Cardiac muscle cell (in vitro differentiated cells and primary cell): Measurements from ENCODE around the gene ARMC7. TPM values are rescaled to one million over a fixed set of nuclear protein-coding genes. Genes with fewer than 3 reads are reported as not detected.

Source experiments
- DNase-seq, 2 donors: peaks; one replicate each; pipeline versions ENCODE4 v3.0.0 to v3.0.0-alpha.2; 2010 to 2017; ENCODE audit warnings: low read depth in 1 of 2, low spot score in 1 of 2
- H3K27ac ChIP-seq: fragments of 200-600 bp; sonication (generic); 2 replicates; pipeline ENCODE4 v1.5.1; 2016
- H3K27me3 ChIP-seq: fragments of 200-600 bp; sonication (generic); 2 replicates; pipeline ENCODE4 v1.6.0; 2016; ENCODE audit warnings: control low read depth
- H3K36me3 ChIP-seq: fragments of 200-600 bp; sonication (generic); 2 replicates; pipeline ENCODE4 v1.5.1; 2016; ENCODE audit warnings: control low read depth
- H3K4me1 ChIP-seq: fragments of 200-600 bp; sonication (generic); 2 replicates; pipeline ENCODE4 v1.8.1; 2017; ENCODE audit warnings: low read depth, mild to moderate bottlenecking, mixed run types
- H3K4me3 ChIP-seq: fragments of 200-600 bp; sonication (generic); 2 replicates; pipeline ENCODE4 v1.5.1; 2016; ENCODE audit warnings: mild to moderate bottlenecking
- H3K9me3 ChIP-seq: fragments of 200-600 bp; sonication (generic); 2 replicates; pipeline ENCODE4 v1.5.1; 2017; ENCODE audit warnings: low read depth, mild to moderate bottlenecking, control low read depth
- polyA plus RNA-seq: library from polyadenylated mRNA; unstranded; fragments of >200 nt; fragmentation: Nextera tagmentation; extraction: Ambion mirVana; gene quantifications from 2 replicates; pipeline ENCODE4 v1.2.1, GENCODE V29; 2016
- total RNA-seq: library from RNA; depleted of rRNA; stranded (reverse); fragments of >200 nt; gene quantifications from 2 replicates; pipeline ENCODE4 v1.2.3, GENCODE V29; 2016
- TF ChIP-seq, protein P1 (sequence below): IDR thresholded peaks from 2 replicates; pipeline ENCODE4 v1.5.1; 2012; ENCODE audit warnings: low read depth, mild to moderate bottlenecking, low read length

The ARMC7 gene
- total and polyA plus RNA-seq, 2 experiments from 2014 or later: 6.5 to 8.8 TPM

DNA sequence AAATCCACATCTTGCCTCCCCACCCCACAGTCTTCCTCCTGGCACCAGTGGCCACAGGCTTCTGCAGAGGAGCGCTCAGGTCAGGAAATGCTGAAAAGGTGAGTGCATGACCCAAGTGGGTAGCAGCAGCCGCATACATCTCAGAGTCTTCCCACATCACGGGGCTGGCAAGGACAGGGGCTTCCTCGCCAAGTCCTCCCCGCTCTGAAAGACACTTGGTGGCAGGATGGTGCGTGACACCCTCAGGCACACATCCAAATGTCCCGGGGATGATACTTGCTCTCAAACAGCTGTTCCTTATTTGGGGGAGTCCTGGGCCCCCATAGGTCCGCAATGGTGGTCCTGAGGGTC lies 30.8 kb upstream of the ARMC7 start:
- no peaks in the 10 kb centered on the region for H3K9me3 ChIP-seq
- TF ChIP-seq, protein P1, sequence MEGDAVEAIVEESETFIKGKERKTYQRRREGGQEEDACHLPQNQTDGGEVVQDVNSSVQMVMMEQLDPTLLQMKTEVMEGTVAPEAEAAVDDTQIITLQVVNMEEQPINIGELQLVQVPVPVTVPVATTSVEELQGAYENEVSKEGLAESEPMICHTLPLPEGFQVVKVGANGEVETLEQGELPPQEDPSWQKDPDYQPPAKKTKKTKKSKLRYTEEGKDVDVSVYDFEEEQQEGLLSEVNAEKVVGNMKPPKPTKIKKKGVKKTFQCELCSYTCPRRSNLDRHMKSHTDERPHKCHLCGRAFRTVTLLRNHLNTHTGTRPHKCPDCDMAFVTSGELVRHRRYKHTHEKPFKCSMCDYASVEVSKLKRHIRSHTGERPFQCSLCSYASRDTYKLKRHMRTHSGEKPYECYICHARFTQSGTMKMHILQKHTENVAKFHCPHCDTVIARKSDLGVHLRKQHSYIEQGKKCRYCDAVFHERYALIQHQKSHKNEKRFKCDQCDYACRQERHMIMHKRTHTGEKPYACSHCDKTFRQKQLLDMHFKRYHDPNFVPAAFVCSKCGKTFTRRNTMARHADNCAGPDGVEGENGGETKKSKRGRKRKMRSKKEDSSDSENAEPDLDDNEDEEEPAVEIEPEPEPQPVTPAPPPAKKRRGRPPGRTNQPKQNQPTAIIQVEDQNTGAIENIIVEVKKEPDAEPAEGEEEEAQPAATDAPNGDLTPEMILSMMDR: no peak
- DNase-seq: no peak
- no peaks in the 10 kb centered on the region for H3K27me3 ChIP-seq
- no peaks in the 10 kb centered on the region for H3K36me3 ChIP-seq
- no peak overlapping the region for H3K27ac ChIP-seq
- no peaks in the 10 kb centered on the region for H3K4me1 ChIP-seq
- no peak overlapping the region for H3K4me3 ChIP-seq

DNA sequence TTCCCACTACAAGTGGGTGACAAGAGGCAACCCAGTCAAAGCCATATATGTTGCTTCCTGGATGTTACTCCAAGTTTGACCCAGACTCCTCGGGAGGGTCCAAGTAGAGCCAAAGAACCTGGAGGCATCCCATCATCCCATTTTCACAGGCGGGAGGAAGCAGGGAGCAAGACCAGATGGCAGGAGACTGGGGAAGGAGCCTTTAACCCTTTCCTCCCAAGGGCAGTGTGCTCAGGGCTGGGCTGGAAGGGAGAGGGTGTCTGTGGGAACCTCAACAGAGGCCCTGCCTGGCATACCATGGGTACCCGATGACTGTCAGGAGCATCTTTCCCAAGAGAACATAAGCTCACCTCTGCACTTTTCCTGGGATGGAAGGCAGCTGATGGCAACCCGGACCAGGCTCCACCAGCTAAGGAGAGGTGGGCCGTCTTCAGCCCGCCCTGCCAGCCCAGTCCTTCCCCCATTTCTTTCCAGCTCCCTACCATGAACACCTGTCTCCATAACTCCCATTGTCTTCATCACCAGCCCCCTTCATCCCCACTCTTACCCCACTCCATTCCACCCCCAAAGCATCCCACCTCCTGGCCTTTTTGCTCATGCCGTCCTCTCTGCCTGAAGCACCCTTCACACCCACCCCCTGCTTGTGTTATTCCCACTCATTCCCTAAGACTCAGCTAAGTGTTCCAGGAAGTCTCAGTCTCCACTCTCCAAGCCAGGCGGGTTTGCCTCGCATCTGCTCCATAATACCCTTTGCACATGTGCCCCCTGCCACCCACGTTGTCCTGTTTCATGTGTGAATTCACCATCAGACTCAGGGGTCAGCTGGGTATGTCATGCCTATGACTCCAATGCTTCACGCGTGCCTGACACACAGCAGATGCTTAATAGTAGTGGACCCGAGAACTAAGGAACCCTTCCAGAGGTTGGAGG lies 27.9 kb upstream of the ARMC7 start:
- no peaks in the 10 kb centered on the region for H3K36me3 ChIP-seq
- H3K9me3 ChIP-seq: no peaks in the 10 kb centered on the region
- H3K4me1 ChIP-seq: no peaks in the 10 kb centered on the region
- no peak for DNase-seq
- no peaks in the 10 kb centered on the region for H3K27me3 ChIP-seq
- no peak overlapping the region for H3K4me3 ChIP-seq
- H3K27ac ChIP-seq: no peak overlapping the region
- TF ChIP-seq, protein P1: no peak

DNA sequence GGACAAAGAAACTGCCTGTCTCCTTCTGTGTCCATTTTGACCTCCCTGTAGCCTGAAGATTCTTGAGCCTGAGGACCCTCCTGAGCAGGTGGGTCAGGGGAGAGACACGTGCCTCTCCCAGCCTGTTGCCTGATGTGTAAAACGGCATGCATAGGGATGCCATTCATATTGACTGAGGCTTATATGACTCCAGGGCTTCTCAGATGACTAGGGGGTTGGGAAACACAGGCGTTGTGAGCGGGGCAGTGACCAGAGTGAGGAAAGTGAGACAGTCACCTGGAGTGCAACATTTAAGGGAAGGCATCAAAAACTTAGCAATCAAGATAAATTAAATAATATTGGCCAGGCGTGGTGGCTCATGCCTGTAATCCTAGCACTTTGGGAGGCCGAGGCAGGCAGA lies 27.1 kb upstream of the ARMC7 start:
- Histone ChIP-seq H3K9me3 (no peaks in the 10 kb centered on the region), H3K4me3 (no peak overlapping the region), H3K4me1 (peaks cover 4% of the 10 kb centered on the region), H3K27me3 (no peaks in the 10 kb centered on the region), H3K36me3 (no peaks in the 10 kb centered on the region), H3K27ac (no peak overlapping the region)
- DNase-seq: no peak
- TF ChIP-seq, protein P1: no peak

DNA sequence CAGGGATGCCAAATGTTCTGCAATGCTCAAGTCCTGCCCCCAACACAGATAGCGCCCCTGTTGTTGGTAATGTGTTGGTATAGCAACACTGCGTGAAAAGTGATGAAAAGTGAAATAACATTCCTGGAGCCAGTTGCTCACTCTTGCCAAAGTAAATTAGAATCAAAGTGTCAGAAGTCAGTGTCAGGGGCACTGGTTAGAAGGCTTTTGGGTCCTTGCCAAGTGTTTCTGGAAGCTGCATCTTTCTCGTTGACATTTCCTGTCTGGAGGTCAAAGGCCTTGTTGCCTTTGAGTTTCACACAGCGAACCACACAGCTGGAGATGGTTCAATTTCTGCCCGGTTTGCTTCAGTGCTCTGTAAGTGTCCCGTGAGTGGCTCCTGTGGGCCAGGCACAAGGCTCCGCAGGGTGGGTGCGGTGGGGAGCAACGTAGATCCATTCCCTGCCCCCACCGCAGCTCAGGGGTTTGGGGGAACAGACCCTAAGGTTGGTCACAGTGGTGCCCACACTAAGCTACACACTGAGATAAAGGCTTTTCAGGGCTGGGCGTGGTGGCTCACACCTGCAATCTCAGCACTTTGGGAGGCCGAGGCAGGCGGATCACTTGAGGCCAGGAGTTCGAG lies 25.6 kb upstream of the ARMC7 start:
- H3K27ac ChIP-seq: no peak overlapping the region
- no peaks in the 10 kb centered on the region for H3K27me3 ChIP-seq
- H3K36me3 ChIP-seq: no peaks in the 10 kb centered on the region
- no peak overlapping the region for H3K4me3 ChIP-seq
- peaks cover 13% of the 10 kb centered on the region for H3K4me1 ChIP-seq
- TF ChIP-seq, protein P1: no peak
- H3K9me3 ChIP-seq: no peaks in the 10 kb centered on the region
- peak in 1 of 2 donors; percentile 71 for DNase-seq

DNA sequence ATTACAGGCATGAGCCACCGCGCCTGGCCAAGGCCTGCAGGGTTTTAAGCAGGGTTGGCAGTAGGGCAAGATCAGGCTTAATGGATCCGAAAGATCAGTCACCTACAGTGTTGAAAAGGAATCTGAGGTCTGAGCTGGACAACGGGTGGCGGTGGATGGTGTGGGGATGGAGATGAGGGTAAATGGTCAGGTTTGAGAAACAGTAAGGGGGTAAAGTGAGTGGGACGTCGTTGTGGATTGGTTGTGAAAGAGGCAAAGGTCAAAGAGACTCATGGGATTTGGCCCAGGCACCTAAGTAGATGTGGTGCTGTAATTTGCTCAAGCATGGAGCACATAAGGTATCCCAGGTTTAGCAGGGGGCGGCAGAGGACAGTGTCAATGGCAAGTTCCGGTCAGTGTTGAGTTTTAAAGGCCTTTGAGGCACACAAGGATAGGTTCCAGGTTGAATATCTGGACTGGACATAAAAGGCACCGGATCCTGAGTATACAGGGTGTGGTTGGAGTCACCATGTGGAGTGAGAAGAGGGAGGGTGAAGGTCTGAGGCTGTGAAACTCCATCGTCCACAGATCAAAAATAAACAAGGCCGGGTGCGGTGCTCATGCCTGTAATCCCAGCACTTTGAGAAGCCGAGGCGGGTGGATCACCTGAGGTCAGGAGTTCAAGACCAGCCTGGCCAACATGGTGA lies 23.1 kb upstream of the ARMC7 start:
- H3K27me3 ChIP-seq: no peaks in the 10 kb centered on the region
- no peak overlapping the region for H3K27ac ChIP-seq
- no peaks in the 10 kb centered on the region for H3K36me3 ChIP-seq
- H3K9me3 ChIP-seq: no peaks in the 10 kb centered on the region
- H3K4me3 ChIP-seq: no peak overlapping the region
- TF ChIP-seq, protein P1: no peak
- H3K4me1 ChIP-seq: peaks cover 13% of the 10 kb centered on the region
- no peak for DNase-seq
